GM06990 (cell line): ENCODE measurements around the gene KLK15.

ENCODE experiments used
- DNase-seq: peaks from one replicate; pipeline ENCODE4 v3.0.0-alpha.2; 2011; ENCODE audit not compliant: insufficient read length; ENCODE audit errors: extremely low read depth
- H3K27me3 ChIP-seq: replicated peaks from 2 replicates; pipeline ENCODE4 v1.6.0; 2011; ENCODE audit warnings: low read length; ENCODE audit not compliant: control insufficient read depth, insufficient read depth
- H3K36me3 ChIP-seq: 2 replicates; pipeline ENCODE4 v1.5.1; 2011; ENCODE audit warnings: low read length; ENCODE audit not compliant: control insufficient read depth, insufficient read depth
- H3K4me3 ChIP-seq: replicated peaks from 2 replicates; pipeline ENCODE4 v1.5.1; 2011; ENCODE audit warnings: low read depth, mild to moderate bottlenecking, control low read depth, low read length
- CTCF ChIP-seq: IDR thresholded peaks from 2 replicates; pipeline ENCODE4 v1.5.1; 2011; ENCODE audit warnings: low read length, control low read depth, mild to moderate bottlenecking, inconsistent platforms; ENCODE audit not compliant: insufficient read depth, poor library complexity, severe bottlenecking

The KLK15 gene

GRCh38 chr19:50831026-50831396 is 2.4 kb downstream of the KLK15 start:
- TF ChIP-seq CTCF = no peak
- Histone ChIP-seq H3K36me3 (no peaks in the 10 kb centered on the region), H3K4me3 (no peak overlapping the region), H3K27me3 (no peaks in the 10 kb centered on the region)
- no peak for DNase-seq

GRCh38 chr19:50830266-50831025 is 2.9 kb downstream of the KLK15 start:
- H3K36me3 ChIP-seq = no peaks in the 10 kb centered on the region
- DNase-seq = no peak
- no peak overlapping the region for H3K4me3 ChIP-seq
- no peak for TF ChIP-seq CTCF
- no peaks in the 10 kb centered on the region for H3K27me3 ChIP-seq

- DNase-seq = no peak
- Histone ChIP-seq H3K4me3 (no peak overlapping the region), H3K27me3 (no peaks in the 10 kb centered on the region), H3K36me3 (no peaks in the 10 kb centered on the region)
- TF ChIP-seq CTCF = no peak
These were observed 3.6 kb downstream of the KLK15 start for GRCh38 chr19:50829801-50830200.

GRCh38 chr19:50827476-50827875 is 5.9 kb downstream of the KLK15 start:
- Histone ChIP-seq H3K4me3 (no peak overlapping the region), H3K27me3 (no peaks in the 10 kb centered on the region), H3K36me3 (no peaks in the 10 kb centered on the region)
- DNase-seq = no peak
- TF ChIP-seq CTCF = no peak

- DNase-seq = no peak
- no peak for TF ChIP-seq CTCF
These were observed 6.7 kb downstream of the KLK15 start for GRCh38 chr19:50826492-50827240.

More at GRCh38 chr19:50826492-50827240, 6.7 kb downstream of the KLK15 start:
- H3K27me3 ChIP-seq = no peaks in the 10 kb centered on the region
- no peaks in the 10 kb centered on the region for H3K36me3 ChIP-seq
- H3K4me3 ChIP-seq = no peak overlapping the region
